Body of pancreas (tissue), 4 donors: ENCODE results near the gene SLC25A53. TPM values are rescaled to one million over a fixed set of nuclear protein-coding genes. Genes with fewer than 3 reads are reported as not detected.
A peak's percentile ranks its signal among the peaks of the same experiment; 100 is the strongest.
"Not testable (repeated sequence)": the region's sequence is repeated elsewhere in the genome, so short reads cannot be mapped to it uniquely, and the experiment has no call there.

Experiments
- ATAC-seq: fragments of 150-250 bp; one replicate; pipeline ENCODE4 v1.9.1; 2016
- DNase-seq, 4 donors: peaks; one replicate each; pipeline ENCODE4 v3.0.0-alpha.2; 2019
- H3K27ac ChIP-seq, 4 donors: fragments of 200-600 bp; sonication (generic); 1 replicate in 3 of 4; 2 replicates in 1 of 4; pipeline versions ENCODE4 v1.5.1 to v1.6.1; 2016 to 2019; ENCODE audit warnings: mild to moderate bottlenecking in 1 of 4, mixed read lengths in 1 of 4, moderate library complexity in 1 of 4
- H3K27me3 ChIP-seq, 2 donors: fragments of 200-600 bp; sonication (generic); one replicate each; pipeline ENCODE4 v1.6.0; 2016; ENCODE audit warnings: mild to moderate bottlenecking in 1 of 2
- H3K36me3 ChIP-seq, 2 donors: fragments of 200-600 bp; sonication (generic); replicated peaks in 1 of 2; 2 replicates each; pipeline ENCODE4 v1.5.1; 2016; ENCODE audit warnings: low read depth in 2 of 2; ENCODE audit not compliant: insufficient read depth in 1 of 2
- H3K4me1 ChIP-seq: fragments of 200-600 bp; sonication (generic); one replicate; pipeline ENCODE4 v1.6.0; 2016
- H3K4me3 ChIP-seq, 2 donors: fragments of 200-600 bp; sonication (generic); 1 replicate in 1 of 2; 2 replicates in 1 of 2; pipeline ENCODE4 v1.5.1; 2016 to 2019
- H3K9me3 ChIP-seq, 3 donors: fragments of 200-600 bp; sonication (generic); 1 replicate in 2 of 3; 2 replicates in 1 of 3; pipeline ENCODE4 v1.5.1; 2016
- POLR2A ChIP-seq, 3 donors: fragments of 450-650 bp; IDR thresholded peaks; one replicate each; pipeline ENCODE4 v1.6.1; 2016; ENCODE audit warnings: antibody characterized with exemption in 3 of 3, mild to moderate bottlenecking in 2 of 3
- WGBS, 2 donors: methylation state at CpG; one replicate each; pipeline ENCODE4 v1.1.5; 2017; 5-methylcytosine and 5-hydroxymethylcytosine counted together
- intact Hi-C: fragments of 100-400 bp; cut with DNase I; formaldehyde crosslinking; loops from one replicate; pipeline ENCODE4 v1.15.1; 2023
- total RNA-seq, 2 donors: library from RNA; depleted of rRNA; stranded (reverse); fragments of >200 nt; gene quantifications; one replicate each; pipeline ENCODE4 v1.1.0, GENCODE V29; 2016
- TF ChIP-seq, protein P1 (sequence below), 7 experiments: fragments of 450-650 bp in 4 of 7; fragments of 200-600 bp in 3 of 7; sonication (generic) in 3 of 7; IDR thresholded peaks; one replicate each; pipeline ENCODE4 v1.5.1; 2016 to 2019; ENCODE audit warnings: antibody characterized with exemption in 7 of 7

The SLC25A53 gene
- total RNA-seq, 2 donors from 2014 or later: 3.6 to 10.9 TPM

DNA sequence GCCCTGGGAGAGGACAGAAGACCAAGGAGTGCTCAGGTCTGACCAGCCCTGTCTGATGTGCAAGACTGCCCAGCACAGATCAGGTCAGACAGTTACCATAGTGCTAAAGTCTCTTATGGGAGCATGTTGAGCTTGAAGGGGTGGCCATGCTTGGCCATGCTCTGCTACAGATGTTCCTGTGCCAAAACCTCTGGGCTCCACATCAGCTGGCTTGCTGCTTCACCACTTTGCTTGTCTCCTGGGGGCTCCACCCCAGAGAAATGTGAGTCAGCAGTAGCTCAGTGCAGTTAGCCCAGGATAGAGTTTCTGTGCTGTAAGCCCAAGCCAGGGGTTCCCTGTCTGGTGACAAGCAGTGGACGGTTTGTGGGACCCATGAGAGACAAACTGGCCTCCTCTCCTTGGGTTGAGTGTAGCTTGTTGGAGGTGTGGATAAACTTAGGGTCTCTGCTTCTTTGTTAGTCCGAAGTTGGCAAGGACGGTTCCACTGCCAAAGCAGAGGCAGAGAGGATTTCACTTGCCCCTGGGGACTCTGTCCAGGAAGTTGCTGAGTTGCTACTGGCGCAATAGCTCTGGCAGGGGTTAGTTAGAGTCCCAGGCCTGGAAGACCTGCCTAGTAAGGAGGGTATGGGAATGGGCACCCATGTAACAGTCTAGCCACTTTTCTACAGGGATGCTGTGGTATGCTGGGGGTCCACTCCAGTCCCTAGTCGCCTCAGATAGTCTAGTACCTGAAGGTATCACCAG is 72.1 kb downstream of the SLC25A53 start:
- Histone ChIP-seq H3K36me3 (no peaks in the 10 kb centered on the region), H3K27ac (no peak overlapping the region), H3K27me3 (no peaks in the 10 kb centered on the region), H3K4me3 (no peak overlapping the region), H3K4me1 (no peaks in the 10 kb centered on the region), H3K9me3 (no peaks in the 10 kb centered on the region)
- 79% methylated on average over 3 of the region's 5 CpGs; no CpG with 5 or more reads in 1 of the 2 donors for WGBS, 2 donors
- TF ChIP-seq, protein P1, sequence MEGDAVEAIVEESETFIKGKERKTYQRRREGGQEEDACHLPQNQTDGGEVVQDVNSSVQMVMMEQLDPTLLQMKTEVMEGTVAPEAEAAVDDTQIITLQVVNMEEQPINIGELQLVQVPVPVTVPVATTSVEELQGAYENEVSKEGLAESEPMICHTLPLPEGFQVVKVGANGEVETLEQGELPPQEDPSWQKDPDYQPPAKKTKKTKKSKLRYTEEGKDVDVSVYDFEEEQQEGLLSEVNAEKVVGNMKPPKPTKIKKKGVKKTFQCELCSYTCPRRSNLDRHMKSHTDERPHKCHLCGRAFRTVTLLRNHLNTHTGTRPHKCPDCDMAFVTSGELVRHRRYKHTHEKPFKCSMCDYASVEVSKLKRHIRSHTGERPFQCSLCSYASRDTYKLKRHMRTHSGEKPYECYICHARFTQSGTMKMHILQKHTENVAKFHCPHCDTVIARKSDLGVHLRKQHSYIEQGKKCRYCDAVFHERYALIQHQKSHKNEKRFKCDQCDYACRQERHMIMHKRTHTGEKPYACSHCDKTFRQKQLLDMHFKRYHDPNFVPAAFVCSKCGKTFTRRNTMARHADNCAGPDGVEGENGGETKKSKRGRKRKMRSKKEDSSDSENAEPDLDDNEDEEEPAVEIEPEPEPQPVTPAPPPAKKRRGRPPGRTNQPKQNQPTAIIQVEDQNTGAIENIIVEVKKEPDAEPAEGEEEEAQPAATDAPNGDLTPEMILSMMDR (IDR thresholded peaks at IDR 0.05): no peak
- no peak for TF ChIP-seq POLR2A (IDR thresholded peaks at IDR 0.05)
- ATAC-seq (no peak), DNase-seq (no peak)
- intact Hi-C loops: no loop called here

DNA sequence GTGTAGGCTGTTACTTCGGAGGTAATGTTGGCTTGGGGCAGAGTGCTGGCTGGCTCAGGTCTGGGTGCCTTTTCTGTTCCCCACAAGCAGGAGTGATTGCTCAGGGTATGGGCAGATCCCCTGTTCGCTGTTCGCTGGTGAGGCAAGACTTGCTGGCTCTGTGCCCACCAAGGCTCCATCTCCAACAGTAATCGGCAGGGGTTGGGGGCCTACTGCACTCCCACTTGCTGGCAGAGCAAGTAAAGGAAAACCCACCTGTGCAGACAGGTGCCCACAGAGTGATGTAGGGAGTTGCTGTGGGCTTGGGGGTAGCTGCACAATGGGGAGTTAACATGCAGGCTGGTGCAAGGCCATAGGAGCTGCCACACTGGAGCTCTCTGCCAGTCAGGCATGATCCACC is 72.7 kb downstream of the SLC25A53 start:
- ATAC-seq (no peak), DNase-seq (no peak)
- H3K36me3 ChIP-seq: no peaks in the 10 kb centered on the region
- no peaks in the 10 kb centered on the region for H3K4me1 ChIP-seq
- no peak for TF ChIP-seq POLR2A (IDR thresholded peaks at IDR 0.05)
- TF ChIP-seq, protein P1 (IDR thresholded peaks at IDR 0.05): no peak
- no peaks in the 10 kb centered on the region for H3K9me3 ChIP-seq
- 87% methylated on average over 3 of the region's 4 CpGs; no CpG with 5 or more reads in 1 of the 2 donors for WGBS, 2 donors
- H3K27ac ChIP-seq: no peak overlapping the region
- intact Hi-C loops: no loop called here
- no peaks in the 10 kb centered on the region for H3K27me3 ChIP-seq
- no peak overlapping the region for H3K4me3 ChIP-seq

DNA sequence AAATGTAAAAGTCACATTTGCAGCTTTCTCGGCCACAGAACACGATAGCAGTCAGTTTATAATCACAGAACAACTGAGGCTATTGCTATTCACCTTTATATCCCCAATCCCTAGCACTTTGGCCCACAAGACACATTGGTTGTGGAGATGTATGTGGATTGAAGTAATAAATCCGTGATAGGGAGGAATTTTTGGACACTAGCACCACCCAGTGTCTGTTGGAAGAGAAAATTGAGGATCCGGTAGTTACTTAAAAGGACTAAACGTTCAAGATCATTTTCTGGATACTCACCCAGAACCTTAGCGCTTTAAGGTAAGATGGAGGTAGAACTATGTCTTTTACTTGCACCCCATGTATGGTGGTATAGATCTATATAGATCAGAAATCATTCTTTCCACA is 79.0 kb downstream of the SLC25A53 start:
- H3K4me3 ChIP-seq, H3K9me3 ChIP-seq, H3K27ac ChIP-seq, H3K27me3 ChIP-seq, DNase-seq, H3K4me1 ChIP-seq, ATAC-seq, H3K36me3 ChIP-seq, intact Hi-C loops: not testable (repeated sequence)
- no CpG with 5 or more reads among the region's 6 CpGs for WGBS, 2 donors

DNA sequence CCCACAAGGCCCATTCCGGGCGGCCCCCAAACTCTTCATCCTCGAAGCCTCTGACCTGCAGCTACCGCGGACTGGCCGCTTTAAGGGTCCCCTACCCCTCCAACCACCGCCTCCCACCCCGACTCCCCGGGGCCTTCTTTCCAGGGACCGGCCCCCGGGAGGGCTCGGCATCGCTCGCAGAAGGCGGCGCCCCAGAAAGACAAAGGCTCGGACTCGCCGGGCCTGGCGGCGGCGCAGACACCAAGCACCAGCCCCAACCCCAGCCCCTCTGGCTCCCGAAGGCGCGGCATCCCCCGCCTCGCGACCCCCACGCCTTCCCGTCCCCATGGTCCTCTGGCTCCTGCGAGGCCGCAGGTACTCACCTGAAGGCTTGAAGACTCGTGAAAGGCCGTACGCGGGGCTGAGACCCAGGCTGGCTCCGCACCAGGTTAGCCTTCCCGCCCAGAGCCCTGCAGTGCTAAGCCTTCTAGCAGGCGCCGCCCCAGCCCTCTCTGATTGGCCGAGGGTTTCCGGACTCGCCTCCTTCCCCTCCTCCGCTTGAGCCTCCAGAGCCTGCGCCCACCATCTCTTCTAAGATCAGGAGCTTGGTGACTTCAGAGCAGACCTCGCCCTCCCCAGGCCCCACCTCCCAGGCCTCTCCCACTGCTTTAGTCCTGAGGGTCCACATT is 80.9 kb downstream of the SLC25A53 start, which contains the start of gene TMSB15C:
TSS of gene TMSB15C (minus strand) at position 459 of the 668 bp plus-strand sequence.
- DNase-seq, H3K4me1 ChIP-seq, H3K9me3 ChIP-seq, H3K27me3 ChIP-seq, H3K27ac ChIP-seq, H3K4me3 ChIP-seq, H3K36me3 ChIP-seq, intact Hi-C loops: not testable (repeated sequence)
- WGBS, 2 donors: no CpG with 5 or more reads among the region's 46 CpGs
- peak; percentile 60 for ATAC-seq

DNA sequence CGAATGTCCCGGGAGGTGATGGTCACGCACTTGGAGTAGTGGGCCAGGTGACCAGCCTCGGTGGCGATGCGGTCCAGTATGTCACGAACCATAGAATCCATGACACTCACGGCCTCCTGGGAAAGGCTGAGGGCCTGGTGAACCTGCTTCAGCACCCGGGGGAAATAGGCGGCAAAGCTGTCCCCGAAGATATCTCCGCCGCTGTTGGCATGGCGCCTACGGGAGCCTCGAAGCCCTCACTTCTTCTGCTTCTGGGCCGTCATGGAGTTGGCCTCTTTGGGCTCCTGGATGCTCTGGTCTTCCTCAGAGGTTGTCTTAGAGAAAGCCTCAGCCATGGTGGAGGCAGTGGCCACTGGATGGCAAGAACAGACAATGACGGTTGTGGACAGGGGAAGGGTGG is 94.2 kb downstream of the SLC25A53 start:
- ATAC-seq, DNase-seq, H3K4me3 ChIP-seq, H3K36me3 ChIP-seq, H3K4me1 ChIP-seq, H3K9me3 ChIP-seq, H3K27me3 ChIP-seq, intact Hi-C loops, H3K27ac ChIP-seq: not testable (repeated sequence)
- WGBS, 2 donors: no CpG with 5 or more reads among the region's 18 CpGs

DNA sequence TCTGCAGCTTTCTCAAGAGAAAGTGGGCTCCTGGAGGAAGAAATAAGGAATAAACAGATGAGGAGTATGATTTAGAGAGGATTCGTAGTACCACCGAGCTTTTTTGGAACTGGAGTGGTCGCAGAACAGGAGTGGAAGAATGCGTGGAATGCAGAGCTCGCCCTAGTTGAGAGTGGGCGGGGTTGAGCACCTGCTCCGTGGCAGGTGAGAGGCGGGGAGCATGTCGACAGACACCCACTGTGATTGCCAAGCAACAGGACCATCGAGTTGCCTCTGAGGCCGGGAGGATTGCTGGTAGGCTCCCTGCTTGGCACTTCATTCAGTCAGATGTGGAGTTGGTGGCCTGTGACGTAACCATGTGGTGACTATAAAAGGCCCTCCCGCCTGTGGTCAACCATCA is 101.9 kb downstream of the SLC25A53 start:
- H3K27ac ChIP-seq, H3K4me1 ChIP-seq, H3K27me3 ChIP-seq, H3K36me3 ChIP-seq, intact Hi-C loops, H3K9me3 ChIP-seq, H3K4me3 ChIP-seq, DNase-seq, ATAC-seq: not testable (repeated sequence)
- no CpG with 5 or more reads among the region's 13 CpGs for WGBS, 2 donors

Other genes with a start within 250 kb of the SLC25A53 start
- 1 to 10 TPM in 1 of 2 donors, under 1 TPM in 1; 0.33 to 3.6 TPM for gene TMSB15B, start 194.4 kb downstream of the SLC25A53 start, total RNA-seq
- gene H2BW1, start 143.3 kb downstream of the SLC25A53 start, total RNA-seq: not detected
- gene H2BW2, start 117.1 kb downstream of the SLC25A53 start, total RNA-seq: not detected
- gene TMSB15C, start 80.8 kb downstream of the SLC25A53 start, total RNA-seq: 1 to 10 TPM in 1 of 2 donors, not detected in 1; 2.1 TPM
- gene ZCCHC18, start 44.5 kb downstream of the SLC25A53 start, total RNA-seq: 1 to 10 TPM in 1 of 2 donors, not detected in 1; 2.6 TPM
- gene FAM199X, start 9.4 kb upstream of the SLC25A53 start, total RNA-seq: 10 to 100 TPM; 13.5 to 18.7 TPM
- not detected for gene ESX1, start 97.9 kb upstream of the SLC25A53 start, total RNA-seq